GM18505 (cell line): Measurements from ENCODE around the gene PBX1.

Experiments
- ATAC-seq: cut with Tn5 transposase; IDR thresholded peaks from one replicate; pipeline ENCODE4 v1.9.1; 2021; ENCODE audit not compliant: unreplicated experiment
- POLR2A ChIP-seq: IDR thresholded peaks from 4 replicates; pipeline ENCODE4 v1.6.1; 2011; ENCODE audit warnings: borderline replicate concordance; ENCODE audit not compliant: insufficient read depth, insufficient read length; ENCODE audit errors: extremely low read depth

PBX1 gene

GRCh38 chr1:164803366-164803765, 244.4 kb downstream of the PBX1 start:
- no peak for ATAC-seq
- TF ChIP-seq POLR2A = no peak

GRCh38 chr1:164804366-164804765, 245.4 kb downstream of the PBX1 start:
- TF ChIP-seq POLR2A = no peak
- ATAC-seq = no peak

- no peak for ATAC-seq
- TF ChIP-seq POLR2A = no peak
Observed at GRCh38 chr1:164805399-164805798, 246.4 kb downstream of the PBX1 start.

GRCh38 chr1:164806531-164806930, 247.5 kb downstream of the PBX1 start:
- no peak for TF ChIP-seq POLR2A
- ATAC-seq = no peak

- no peak for ATAC-seq
- TF ChIP-seq POLR2A = no peak
Observed at GRCh38 chr1:164813776-164814175, 254.8 kb downstream of the PBX1 start.

GRCh38 chr1:164821648-164822047, 262.7 kb downstream of the PBX1 start:
- no peak for TF ChIP-seq POLR2A
- ATAC-seq = no peak

- ATAC-seq = no peak
- TF ChIP-seq POLR2A = no peak
Observed at GRCh38 chr1:164823486-164824279, 264.7 kb downstream of the PBX1 start.

GRCh38 chr1:164824542-164824941, 265.6 kb downstream of the PBX1 start:
- ATAC-seq = no peak
- TF ChIP-seq POLR2A = no peak

- ATAC-seq = no peak
Observed at GRCh38 chr1:164830628-164831027, 271.6 kb downstream of the PBX1 start.

GRCh38 chr1:164834641-164835040, 275.7 kb downstream of the PBX1 start:
- ATAC-seq = no peak
- TF ChIP-seq POLR2A = no peak

More at GRCh38 chr1:164830628-164831027, 271.6 kb downstream of the PBX1 start:
- TF ChIP-seq POLR2A = no peak

GRCh38 chr1:164836614-164837018, 277.6 kb downstream of the PBX1 start:
- no peak for TF ChIP-seq POLR2A
- ATAC-seq = no peak

GRCh38 chr1:164838786-164839185, 279.8 kb downstream of the PBX1 start:
- TF ChIP-seq POLR2A = no peak
- ATAC-seq = no peak

- no peak for ATAC-seq
- TF ChIP-seq POLR2A = no peak
Observed at GRCh38 chr1:164840936-164841335, 282.0 kb downstream of the PBX1 start.

GRCh38 chr1:164841702-164842465, 282.9 kb downstream of the PBX1 start:
- TF ChIP-seq POLR2A = no peak
- ATAC-seq = no peak
